Natural killer cell treated with Interleukin-12 subunit alpha and Interleukin-12 subunit beta and Interleukin-15 and Interleukin-18, amount 100 ng/mL, for 72 hours (primary cell): ENCODE results near the gene OXGR1. TPM values are rescaled to one million over a fixed set of nuclear protein-coding genes. Genes with fewer than 3 reads are reported as not detected.
"Not testable (repeated sequence)": the region's sequence is repeated elsewhere in the genome, so short reads cannot be mapped to it uniquely, and the experiment has no call there.

ENCODE experiments used
- ATAC-seq, 2 donors: fragments of 150-1000 bp; cut with Tn5 transposase in 1 of 2; sonication (Bioruptor Pico), chemical (Tn5 transposase) in 1 of 2; 2 replicates each; pipeline ENCODE4 v1.10.0; 2021
- DNase-seq: peaks from one replicate; pipeline ENCODE4 v3.0.0; 2022; ENCODE audit warnings: low spot score
- H3K27ac Mint-ChIP-seq, 2 donors: 1 replicate in 1 of 2; 2 replicates in 1 of 2; pipeline ENCODE4 v1.8.0; 2022; ENCODE audit warnings: mixed read lengths in 2 of 2, mild to moderate bottlenecking in 1 of 2, moderate library complexity in 1 of 2
- H3K27me3 Mint-ChIP-seq, 2 donors: 1 replicate in 1 of 2; 2 replicates in 1 of 2; pipeline ENCODE4 v1.8.0; 2022; ENCODE audit warnings: mixed read lengths in 2 of 2
- H3K36me3 Mint-ChIP-seq: one replicate; pipeline ENCODE4 v1.8.0; 2022; ENCODE audit warnings: mixed read lengths
- H3K4me1 Mint-ChIP-seq, 2 donors: 1 replicate in 1 of 2; 2 replicates in 1 of 2; pipeline ENCODE4 v1.8.0; 2022; ENCODE audit warnings: low read depth in 2 of 2, mixed read lengths in 2 of 2, mild to moderate bottlenecking in 1 of 2
- H3K4me3 Mint-ChIP-seq: one replicate; pipeline ENCODE4 v1.8.0; 2022; ENCODE audit warnings: mixed read lengths
- H3K9me3 Mint-ChIP-seq: 2 replicates; pipeline ENCODE4 v1.8.0; 2022; ENCODE audit warnings: mixed read lengths
- total RNA-seq, 2 donors: library from RNA; stranded (reverse); gene quantifications; one replicate each; pipeline ENCODE4 v1.2.3, GENCODE V29; 2022

OXGR1 gene
- total RNA-seq, result not detected

DNA sequence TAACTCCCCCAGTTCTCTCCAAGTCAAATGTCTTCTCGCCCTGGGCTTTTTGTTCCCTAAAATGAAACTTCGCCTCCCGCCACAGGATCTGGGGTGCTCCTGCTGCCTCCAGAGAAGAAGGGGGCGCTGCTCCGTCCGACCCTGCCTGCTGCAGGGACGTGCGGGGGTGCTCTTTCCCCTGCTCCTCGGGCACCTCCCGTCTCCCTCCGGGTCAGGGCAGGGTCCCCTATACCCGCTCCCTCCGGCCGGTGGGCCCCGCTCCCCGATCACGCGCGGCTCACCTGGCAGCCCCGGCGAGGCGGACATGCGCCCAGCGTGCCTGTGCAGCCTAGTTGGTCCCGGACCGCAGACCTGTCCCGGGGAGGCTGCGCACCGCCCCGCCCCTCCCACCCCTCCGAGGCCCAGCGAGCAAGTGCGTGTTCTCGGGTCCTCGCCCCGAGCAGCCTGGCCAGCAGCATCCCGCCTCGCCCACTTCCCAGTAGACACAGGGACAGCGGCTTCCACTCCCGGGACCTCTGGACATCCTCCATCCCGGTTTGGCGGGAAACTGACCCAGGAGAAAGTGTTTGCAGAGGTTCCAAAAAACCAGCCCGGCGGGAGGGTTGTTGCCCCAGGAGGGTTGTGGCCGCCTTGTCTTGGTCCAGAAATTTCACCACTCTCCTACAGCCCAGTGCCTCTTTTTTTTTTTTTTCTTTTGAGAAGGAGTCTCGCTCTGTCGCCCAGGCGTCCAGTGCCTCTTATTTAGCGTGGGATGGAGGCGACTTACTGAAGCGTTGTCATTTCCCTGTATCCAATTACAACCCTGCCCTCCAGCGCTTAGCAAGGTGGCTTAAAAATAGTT lies at the start of gene OXGR1:
Gene OXGR1, minus strand, starts transcription at position 460 of the 841 bp plus-strand sequence. CDS start 6,717 bp downstream, outside the sequence.
- Mint-ChIP-seq H3K9me3 (no peaks in the 10 kb centered on the region), H3K4me1 (no peaks in the 10 kb centered on the region), H3K4me3 (no peak within 1 kb of the TSS), H3K36me3 (peaks cover 5% of the 10 kb centered on the region), H3K27me3 (peaks cover 25 to 44% of the 10 kb centered on the region in 2 donors), H3K27ac (no peak within 1 kb of the TSS)
- no peak for ATAC-seq
- no peak for DNase-seq

- Mint-ChIP-seq H3K4me3 (no peak overlapping the region), H3K9me3 (peaks cover 3% of the 10 kb centered on the region), H3K27ac (no peak overlapping the region), H3K36me3 (no peaks in the 10 kb centered on the region), H3K4me1 (no peaks in the 10 kb centered on the region), H3K27me3 (peaks cover 3 to 10% of the 10 kb centered on the region in 2 donors)
- no peak for ATAC-seq
- no peak for DNase-seq
Measured at GRCh38 chr13:97043302-97043701, 49.0 kb upstream of the OXGR1 start.

DNA sequence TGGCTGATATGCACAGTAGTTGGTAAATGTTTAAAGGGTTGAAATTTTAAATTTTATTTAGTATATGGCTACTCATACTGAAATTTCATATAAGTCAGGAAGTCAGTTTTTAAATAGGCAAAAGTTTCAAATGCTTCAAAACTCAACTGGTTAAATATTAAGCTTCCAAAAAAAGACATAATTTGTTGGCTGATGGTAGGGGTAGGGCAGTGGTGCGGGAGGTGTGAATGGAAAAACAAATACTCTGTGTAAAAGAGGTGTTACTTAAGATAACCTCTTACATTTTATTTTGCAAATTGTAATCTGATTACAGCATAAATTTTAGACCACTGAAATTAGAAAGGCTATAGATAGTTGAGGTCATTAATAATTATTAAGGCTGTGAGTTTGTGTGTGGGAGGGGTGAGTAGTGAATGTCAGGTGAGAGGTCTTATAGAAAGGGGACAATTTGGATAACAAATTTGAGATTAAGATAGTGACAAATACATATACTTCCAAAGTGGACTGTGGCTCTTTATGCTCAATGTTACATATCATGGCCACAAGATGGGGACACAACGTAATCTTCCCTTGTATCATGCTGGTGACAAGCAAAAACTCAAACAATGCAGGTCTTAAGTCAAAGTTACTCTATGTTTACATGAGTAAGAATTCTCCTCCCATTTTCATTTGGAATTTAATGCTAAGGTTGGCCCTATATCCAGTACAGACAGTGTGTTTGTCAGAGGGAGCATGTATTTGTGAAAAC lies 36.6 kb upstream of the OXGR1 start:
- DNase-seq (no peak), ATAC-seq (no peak)
- Mint-ChIP-seq H3K36me3 (peaks cover 7% of the 10 kb centered on the region), H3K9me3 (peaks cover 3% of the 10 kb centered on the region), H3K4me1 (no peaks in the 10 kb centered on the region), H3K4me3 (no peak overlapping the region), H3K27ac (no peak overlapping the region), H3K27me3 (peaks cover 9 to 47% of the 10 kb centered on the region in 2 donors)

GRCh38 chr13:97028441-97029299 lies 34.4 kb upstream of the OXGR1 start:
- DNase-seq, result no peak
- no peaks in the 10 kb centered on the region for H3K4me1 Mint-ChIP-seq
- H3K27ac Mint-ChIP-seq, result no peak overlapping the region
- H3K4me3 Mint-ChIP-seq, result no peak overlapping the region
- H3K36me3 Mint-ChIP-seq, result no peaks in the 10 kb centered on the region
- ATAC-seq, result no peak
- peaks cover 6 to 40% of the 10 kb centered on the region in 2 donors for H3K27me3 Mint-ChIP-seq
- no peaks in the 10 kb centered on the region for H3K9me3 Mint-ChIP-seq

GRCh38 chr13:97027162-97027554 lies 32.9 kb upstream of the OXGR1 start:
- no peaks in the 10 kb centered on the region for H3K36me3 Mint-ChIP-seq
- no peak overlapping the region for H3K27ac Mint-ChIP-seq
- no peaks in the 10 kb centered on the region for H3K4me1 Mint-ChIP-seq
- ATAC-seq, result no peak
- H3K4me3 Mint-ChIP-seq, result no peak overlapping the region
- H3K27me3 Mint-ChIP-seq, result peaks cover 6 to 52% of the 10 kb centered on the region in 2 donors
- no peak for DNase-seq
- H3K9me3 Mint-ChIP-seq, result no peaks in the 10 kb centered on the region

GRCh38 chr13:97026531-97027161 lies 32.4 kb upstream of the OXGR1 start:
- Mint-ChIP-seq H3K36me3 (no peaks in the 10 kb centered on the region), H3K27me3 (peaks cover 6 to 52% of the 10 kb centered on the region in 2 donors), H3K4me3 (no peak overlapping the region), H3K4me1 (no peaks in the 10 kb centered on the region), H3K27ac (no peak overlapping the region), H3K9me3 (no peaks in the 10 kb centered on the region)
- DNase-seq (no peak), ATAC-seq (no peak)

- H3K4me3 Mint-ChIP-seq, H3K9me3 Mint-ChIP-seq, ATAC-seq, H3K27ac Mint-ChIP-seq, DNase-seq, H3K36me3 Mint-ChIP-seq, H3K4me1 Mint-ChIP-seq: not testable (repeated sequence)
- peaks cover 18 to 57% of the 10 kb centered on the region in 2 donors for H3K27me3 Mint-ChIP-seq
Measured at GRCh38 chr13:97023812-97024211, 29.5 kb upstream of the OXGR1 start.

- no peaks in the 10 kb centered on the region for H3K36me3 Mint-ChIP-seq
- H3K9me3 Mint-ChIP-seq, result no peaks in the 10 kb centered on the region
- no peak for DNase-seq
- H3K4me1 Mint-ChIP-seq, result no peaks in the 10 kb centered on the region
- no peak overlapping the region for H3K4me3 Mint-ChIP-seq
- no peak overlapping the region for H3K27ac Mint-ChIP-seq
- no peak for ATAC-seq
- peaks cover 16 to 54% of the 10 kb centered on the region in 2 donors for H3K27me3 Mint-ChIP-seq
Measured at GRCh38 chr13:97023117-97023516, 28.8 kb upstream of the OXGR1 start.

DNA sequence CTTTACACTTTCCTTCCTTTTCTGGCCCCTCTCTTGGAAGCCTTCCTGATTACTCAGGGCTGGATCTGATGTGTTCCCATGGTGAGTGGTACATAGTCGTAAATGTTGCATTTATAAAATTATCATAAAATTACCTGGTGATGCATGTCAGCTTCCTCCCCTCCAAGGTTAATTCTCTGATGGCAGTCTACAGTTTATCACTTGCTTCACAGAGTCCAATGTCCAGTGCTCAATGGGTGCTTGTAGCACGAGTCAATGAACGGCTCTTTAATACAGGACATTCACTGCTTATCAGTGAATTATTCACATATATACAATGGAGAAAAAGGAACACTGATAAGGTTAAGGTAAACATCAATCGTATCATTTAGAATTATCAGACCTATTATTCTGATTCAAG lies 27.0 kb upstream of the OXGR1 start:
- Mint-ChIP-seq H3K27me3 (peaks cover 12 to 51% of the 10 kb centered on the region in 2 donors), H3K4me3 (no peak overlapping the region)

DNA sequence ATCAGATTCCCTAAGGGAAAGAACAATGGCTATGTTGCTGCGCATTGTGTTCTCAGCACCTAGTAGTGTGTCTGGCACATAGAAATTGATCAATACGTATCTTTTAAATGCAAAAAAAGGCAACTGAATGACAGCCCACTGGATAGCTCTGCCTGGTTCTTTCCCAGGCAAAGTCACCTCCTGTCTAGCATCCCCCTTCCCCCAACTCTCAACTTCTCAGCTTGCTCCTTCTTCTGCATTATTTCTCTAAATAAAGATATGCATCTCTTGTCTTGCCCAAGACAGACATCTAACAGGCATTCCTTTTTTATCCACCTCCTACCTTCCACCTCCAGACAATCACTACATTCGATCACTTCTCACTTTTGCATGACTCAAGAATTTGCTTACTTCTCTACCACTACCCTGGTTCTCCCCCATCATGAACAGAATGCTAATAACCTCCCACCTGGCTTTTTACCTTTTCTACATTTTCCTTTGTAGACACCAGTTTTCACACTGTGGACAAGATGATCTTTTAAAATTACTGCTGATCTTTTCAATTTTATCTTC lies 26.5 kb upstream of the OXGR1 start:
- Mint-ChIP-seq H3K36me3 (no peaks in the 10 kb centered on the region), H3K27me3 (peaks cover 12 to 51% of the 10 kb centered on the region in 2 donors), H3K4me1 (no peaks in the 10 kb centered on the region), H3K4me3 (no peak overlapping the region), H3K9me3 (no peaks in the 10 kb centered on the region), H3K27ac (no peak overlapping the region)
- DNase-seq, result no peak
- no peak for ATAC-seq

More for the DNA sequence above, 27.0 kb upstream of the OXGR1 start:
- ATAC-seq (no peak), DNase-seq (no peak)
- no peaks in the 10 kb centered on the region for H3K4me1 Mint-ChIP-seq
- H3K9me3 Mint-ChIP-seq, result no peaks in the 10 kb centered on the region
- H3K27ac Mint-ChIP-seq, result no peak overlapping the region
- H3K36me3 Mint-ChIP-seq, result no peaks in the 10 kb centered on the region

- H3K36me3 Mint-ChIP-seq, result no peaks in the 10 kb centered on the region
- H3K27ac Mint-ChIP-seq, result no peak overlapping the region
- H3K4me1 Mint-ChIP-seq, result no peaks in the 10 kb centered on the region
- no peak for DNase-seq
- no peak for ATAC-seq
- no peak overlapping the region for H3K4me3 Mint-ChIP-seq
- no peaks in the 10 kb centered on the region for H3K9me3 Mint-ChIP-seq
- H3K27me3 Mint-ChIP-seq, result peaks cover 15 to 56% of the 10 kb centered on the region in 2 donors
Measured at GRCh38 chr13:97020194-97020593, 25.9 kb upstream of the OXGR1 start.

GRCh38 chr13:97019236-97019635 lies 25.0 kb upstream of the OXGR1 start:
- H3K4me3 Mint-ChIP-seq, result no peak overlapping the region
- no peaks in the 10 kb centered on the region for H3K9me3 Mint-ChIP-seq

More at GRCh38 chr13:97019236-97019635, 25.0 kb upstream of the OXGR1 start:
- ATAC-seq (no peak), DNase-seq (no peak)
- Mint-ChIP-seq H3K36me3 (no peaks in the 10 kb centered on the region), H3K27me3 (peaks cover 18 to 56% of the 10 kb centered on the region in 2 donors), H3K4me1 (no peaks in the 10 kb centered on the region), H3K27ac (no peak overlapping the region)
